Right lobe of liver (tissue), 6 donors: ENCODE results near the gene ID3. TPM values are rescaled to one million over a fixed set of nuclear protein-coding genes. Genes with fewer than 3 reads are reported as not detected.

ENCODE experiments used
- ATAC-seq, 4 donors: fragments of 200-7000 bp; cut with Tn5 transposase; one replicate each; pipeline ENCODE4 v1.9.1; 2020; ENCODE audit warnings: mild to moderate bottlenecking in 4 of 4, moderate library complexity in 4 of 4
- DNase-seq, 3 donors: peaks; one replicate each; pipeline ENCODE4 v3.0.0-alpha.2; 2020
- H3K27ac ChIP-seq, 3 donors: fragments of 200-600 bp; one replicate each; pipeline ENCODE4 v1.8.0; 2022
- H3K27me3 ChIP-seq, 2 donors: fragments of 200-600 bp; one replicate each; pipeline ENCODE4 v1.8.0; 2022
- H3K36me3 ChIP-seq, 4 donors: fragments of 200-600 bp; sonication (generic) in 1 of 4; one replicate each; pipeline versions ENCODE4 v1.5.1 to v1.8.0; 2017 to 2022; ENCODE audit warnings: control low read depth in 1 of 4
- H3K4me1 ChIP-seq, 4 donors: fragments of 200-600 bp; sonication (generic) in 1 of 4; one replicate each; pipeline versions ENCODE4 v1.5.1 to v1.8.0; 2017 to 2022; ENCODE audit warnings: control low read depth in 1 of 4
- H3K4me3 ChIP-seq, 3 donors: fragments of 200-600 bp; one replicate each; pipeline ENCODE4 v1.8.0; 2022
- H3K9me3 ChIP-seq, 4 donors: fragments of 200-600 bp; sonication (generic) in 1 of 4; one replicate each; pipeline versions ENCODE4 v1.5.1 to v1.8.0; 2017 to 2022; ENCODE audit warnings: control low read depth in 1 of 4
- POLR2A ChIP-seq: fragments of 450-650 bp; IDR thresholded peaks from one replicate; pipeline ENCODE4 v1.6.1; 2017; ENCODE audit warnings: antibody characterized with exemption, mild to moderate bottlenecking
- WGBS: methylation state at CpG from one replicate; pipeline ENCODE4 v1.1.6; 2018; ENCODE audit warnings: low coverage, low lambda C conversion rate; ENCODE audit not compliant: insufficient coverage; ENCODE audit errors: missing lambda C conversion rate; 5-methylcytosine and 5-hydroxymethylcytosine counted together
- intact Hi-C, 2 donors: fragments of 100-400 bp; cut with DNase I; formaldehyde crosslinking; loops; one replicate each; pipeline versions ENCODE4 v1.11.2 to v1.14.1; 2022
- total RNA-seq, 6 experiments: library from RNA; depleted of rRNA in 2 of 6; stranded (reverse); fragments of >200 nt in 2 of 6; fragmentation: NEBNext Ultra II Directional in 3 of 6; extraction: Animal tissue kit (Norgen Biotek cat#: 25700) in 3 of 6; gene quantifications; one replicate each; pipeline versions ENCODE4 v1.1.0 to v1.2.4, GENCODE V29; 2016 to 2023
- TF ChIP-seq, protein P1 (sequence below), 4 donors: fragments of 200-600 bp in 3 of 4; fragments of 450-650 bp in 1 of 4; IDR thresholded peaks; one replicate each; pipeline versions ENCODE4 v1.5.1 to v1.8.0; 2016 to 2022; ENCODE audit warnings: antibody characterized with exemption in 4 of 4, mild to moderate bottlenecking in 2 of 4
- donor health status: DM: no; HTN: yes; CAD: no.
- donor health status: DM: no; HTN: no; CAD: no.
- donor health status: DM: no; HTN: no; CAD: no.
- donor health status: DM: no; HTN: yes; CAD: no.
- donor health status: DM: no; HTN: yes; CAD: no.

ID3 gene
- total RNA-seq, 6 experiments from 2014 or later: 12.7 to 44.6 (median 27.0) TPM

DNA sequence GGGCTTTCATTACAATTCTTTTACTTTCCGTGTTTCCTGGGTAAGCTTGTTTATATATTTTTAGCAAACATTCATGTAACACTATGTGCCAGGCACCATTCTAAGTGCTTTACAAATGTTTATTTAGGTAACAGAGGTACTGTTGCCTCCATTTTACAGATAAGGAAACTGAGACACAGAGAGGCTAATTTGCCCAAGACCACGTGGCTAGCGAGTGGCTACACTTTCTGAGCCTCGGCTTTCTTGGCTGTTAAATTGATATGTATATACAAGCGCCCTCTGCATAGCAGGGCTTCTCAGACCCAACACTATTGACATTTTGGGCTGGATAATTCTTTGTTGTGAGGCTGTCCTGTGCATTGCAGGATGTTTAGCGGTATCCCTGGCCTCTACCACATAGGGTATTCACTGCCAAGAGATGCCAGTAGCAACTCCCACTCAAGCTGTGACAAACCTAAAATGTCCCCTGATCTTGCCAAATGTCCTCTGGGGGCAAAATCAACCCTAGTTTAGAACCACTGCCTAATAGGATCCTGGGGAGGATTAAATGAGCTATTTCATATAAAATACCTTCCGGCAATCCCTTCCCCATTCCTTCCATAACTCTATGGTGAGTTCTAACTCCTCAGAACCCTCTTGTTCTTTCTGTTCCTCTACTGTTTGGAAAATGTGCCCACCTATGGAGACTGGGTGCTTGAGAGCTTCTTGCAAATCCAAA, 17.2 kb upstream of the ID3 start:
- Histone ChIP-seq H3K9me3 (no peaks in the 10 kb centered on the region), H3K27ac (peak overlapping the region; percentile 13 to 59 (median 29)), H3K4me1 (no peaks in the 10 kb centered on the region), H3K4me3 (no peak overlapping the region), H3K27me3 (no peaks in the 10 kb centered on the region), H3K36me3 (no peaks in the 10 kb centered on the region)
- intact Hi-C loops: no loop called here
- 63% methylated on average over 4 of the region's 7 CpGs for WGBS
- TF ChIP-seq POLR2A: no peak
- TF ChIP-seq, protein P1, sequence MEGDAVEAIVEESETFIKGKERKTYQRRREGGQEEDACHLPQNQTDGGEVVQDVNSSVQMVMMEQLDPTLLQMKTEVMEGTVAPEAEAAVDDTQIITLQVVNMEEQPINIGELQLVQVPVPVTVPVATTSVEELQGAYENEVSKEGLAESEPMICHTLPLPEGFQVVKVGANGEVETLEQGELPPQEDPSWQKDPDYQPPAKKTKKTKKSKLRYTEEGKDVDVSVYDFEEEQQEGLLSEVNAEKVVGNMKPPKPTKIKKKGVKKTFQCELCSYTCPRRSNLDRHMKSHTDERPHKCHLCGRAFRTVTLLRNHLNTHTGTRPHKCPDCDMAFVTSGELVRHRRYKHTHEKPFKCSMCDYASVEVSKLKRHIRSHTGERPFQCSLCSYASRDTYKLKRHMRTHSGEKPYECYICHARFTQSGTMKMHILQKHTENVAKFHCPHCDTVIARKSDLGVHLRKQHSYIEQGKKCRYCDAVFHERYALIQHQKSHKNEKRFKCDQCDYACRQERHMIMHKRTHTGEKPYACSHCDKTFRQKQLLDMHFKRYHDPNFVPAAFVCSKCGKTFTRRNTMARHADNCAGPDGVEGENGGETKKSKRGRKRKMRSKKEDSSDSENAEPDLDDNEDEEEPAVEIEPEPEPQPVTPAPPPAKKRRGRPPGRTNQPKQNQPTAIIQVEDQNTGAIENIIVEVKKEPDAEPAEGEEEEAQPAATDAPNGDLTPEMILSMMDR (IDR thresholded peaks at IDR 0.05): no peak
- DNase-seq (no peak), ATAC-seq (peak in 1 of 4 donors; percentile 19)

GRCh38 chr1:23575226-23575810, 16.0 kb upstream of the ID3 start:
- H3K27ac ChIP-seq: no peak overlapping the region
- H3K27me3 ChIP-seq: no peaks in the 10 kb centered on the region
- no peaks in the 10 kb centered on the region for H3K36me3 ChIP-seq
- intact Hi-C loops: no loop called here
- no peak for DNase-seq
- H3K9me3 ChIP-seq: no peaks in the 10 kb centered on the region
- H3K4me1 ChIP-seq: no peaks in the 10 kb centered on the region
- H3K4me3 ChIP-seq: no peak overlapping the region
- 84% methylated on average over 5 of the region's 5 CpGs for WGBS
- TF ChIP-seq POLR2A: no peak
- ATAC-seq: no peak

- no peaks in the 10 kb centered on the region for H3K27me3 ChIP-seq
- H3K4me3 ChIP-seq: no peak overlapping the region
- ATAC-seq: no peak
- H3K27ac ChIP-seq: no peak overlapping the region
- DNase-seq: no peak
- TF ChIP-seq POLR2A: no peak
- TF ChIP-seq, protein P1 (IDR thresholded peaks at IDR 0.05): no peak
- H3K4me1 ChIP-seq: no peaks in the 10 kb centered on the region
- intact Hi-C loops: no loop called here
- 75% methylated on average over 2 of the region's 2 CpGs for WGBS
- no peaks in the 10 kb centered on the region for H3K36me3 ChIP-seq
- H3K9me3 ChIP-seq: no peaks in the 10 kb centered on the region
Observed at GRCh38 chr1:23574265-23574754, 15.0 kb upstream of the ID3 start.

DNA sequence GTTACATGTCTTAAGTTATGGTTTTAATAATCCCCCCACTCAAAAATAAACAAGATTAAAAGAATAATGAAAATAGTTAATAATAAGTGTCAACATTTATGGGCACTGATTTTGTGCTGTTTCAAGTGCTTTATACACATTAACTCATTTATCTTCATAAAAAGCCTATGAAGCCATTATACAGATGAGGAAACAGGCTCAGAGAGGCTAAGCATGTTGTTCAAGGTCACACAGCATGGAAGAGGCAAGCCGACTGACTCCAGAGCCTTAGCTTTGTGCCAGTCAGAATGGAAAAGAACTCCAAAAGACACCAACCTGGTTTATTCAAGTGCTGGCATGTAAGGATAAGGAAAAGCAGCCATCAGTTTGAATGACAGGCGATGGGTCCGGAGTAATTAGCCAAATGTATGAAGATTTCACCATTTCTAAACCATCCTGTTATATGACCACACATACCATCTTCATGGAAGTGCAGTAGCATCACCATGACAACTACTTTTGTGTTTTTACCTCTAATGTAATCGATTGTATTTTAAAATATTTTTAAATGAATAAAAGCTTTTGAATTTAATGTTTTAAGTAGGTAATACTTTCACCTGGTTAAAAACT, 14.4 kb upstream of the ID3 start:
- Histone ChIP-seq H3K27ac (no peak overlapping the region), H3K4me3 (no peak overlapping the region), H3K36me3 (no peaks in the 10 kb centered on the region), H3K27me3 (peaks cover 0 to 4% of the 10 kb centered on the region in 2 donors), H3K9me3 (no peaks in the 10 kb centered on the region), H3K4me1 (no peaks in the 10 kb centered on the region)
- intact Hi-C loops: no loop called here
- TF ChIP-seq, protein P1 (IDR thresholded peaks at IDR 0.05): no peak
- TF ChIP-seq POLR2A: no peak
- WGBS: 71% methylated on average over 4 of the region's 4 CpGs
- no peak for DNase-seq
- ATAC-seq: no peak

DNA sequence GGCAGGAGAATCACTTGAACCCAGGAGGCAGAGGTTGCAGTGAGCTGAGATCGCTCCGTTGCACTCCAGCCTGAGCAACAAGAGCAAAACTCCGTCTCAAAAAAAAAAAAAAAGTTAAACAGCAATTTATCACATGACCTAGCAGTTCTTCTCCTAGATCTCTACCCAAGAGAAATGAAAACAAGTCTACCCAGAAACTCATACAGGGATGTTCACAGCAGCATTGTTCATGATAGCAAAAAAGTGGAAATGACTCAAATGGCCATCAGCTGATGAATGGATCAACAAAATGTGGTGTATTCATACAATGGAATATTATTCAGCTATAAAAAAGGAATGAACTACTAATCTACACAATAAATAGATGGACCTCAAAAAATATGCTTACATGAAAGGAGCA, 12.2 kb upstream of the ID3 start:
- Histone ChIP-seq H3K27me3 (peaks cover 0 to 9% of the 10 kb centered on the region in 2 donors), H3K4me1 (no peaks in the 10 kb centered on the region), H3K36me3 (no peaks in the 10 kb centered on the region), H3K4me3 (no peak overlapping the region), H3K27ac (no peak overlapping the region), H3K9me3 (no peaks in the 10 kb centered on the region)
- DNase-seq (no peak), ATAC-seq (no peak)
- WGBS: 65% methylated on average over 3 of the region's 3 CpGs
- intact Hi-C loops: no loop called here
- no peak for TF ChIP-seq POLR2A
- TF ChIP-seq, protein P1 (IDR thresholded peaks at IDR 0.05): no peak
